ENCODE data around the gene EXOC4.

GRCh38 chr7:133288970-133289369, 36.1 kb downstream of the EXOC4 start:
- TF ChIP-seq DPF2 (CRISPR knock-in tag; IDR thresholded peaks at IDR 0.05; ENCODE audit: borderline replicate concordance, low read depth) (no peak), CTCF (CRISPR knock-in tag; IDR thresholded peaks at IDR 0.05) (no peak), CHCHD3 (CRISPR knock-in tag; IDR thresholded peaks at IDR 0.05) (no peak), PHB2 (IDR thresholded peaks at IDR 0.05; ENCODE audit: partially characterized antibody) (no peak), ZNF34 (CRISPR knock-in tag; IDR thresholded peaks at IDR 0.05; ENCODE audit: borderline replicate concordance) (no peak), TOE1 (CRISPR knock-in tag; IDR thresholded peaks at IDR 0.05) (no peak), ZBTB25 (CRISPR knock-in tag; IDR thresholded peaks at IDR 0.05) (no peak), TAF1 (CRISPR knock-in tag; IDR thresholded peaks at IDR 0.05) (no peak), IRF2 (CRISPR knock-in tag; IDR thresholded peaks at IDR 0.05) (no peak), ZNF530 (CRISPR knock-in tag; IDR thresholded peaks at IDR 0.05; ENCODE audit: low read depth) (no peak), CEBPB (IDR thresholded peaks at IDR 0.05; ENCODE audit: borderline replicate concordance, low read depth, low read length) (no peak), POLR2A (IDR thresholded peaks at IDR 0.05; ENCODE audit: insufficient read depth in 1 of 2, low read depth in 2 of 2, low read length in 2 of 2) (no peak)

All from HepG2 (cell line).